Natural killer cell (primary cell): Measurements from ENCODE around the gene PDE8A. TPM values are rescaled to one million over a fixed set of nuclear protein-coding genes. Genes with fewer than 3 reads are reported as not detected.

Experiments used
- ATAC-seq, 3 donors: fragments of 150-1000 bp in 2 of 3; fragments of 200-7000 bp in 1 of 3; cut with Tn5 transposase; 1 replicate in 1 of 3; 2 replicates in 2 of 3; pipeline ENCODE4 v1.10.0; 2021; ENCODE audit warnings: mild to moderate bottlenecking in 2 of 3, moderate library complexity in 2 of 3
- DNase-seq, 2 donors: peaks; one replicate each; pipeline versions ENCODE4 v3.0.0 to v3.0.0-alpha.2; 2013 to 2021; ENCODE audit warnings: mixed read lengths in 1 of 2
- H3K27ac ChIP-seq: one replicate; pipeline ENCODE4 v1.5.1; 2013; ENCODE audit warnings: mild to moderate bottlenecking, low read length
- H3K27me3 ChIP-seq: one replicate; pipeline ENCODE4 v1.6.1; 2013; ENCODE audit warnings: low read length; ENCODE audit not compliant: control insufficient read depth, insufficient read depth
- H3K36me3 ChIP-seq: one replicate; pipeline ENCODE4 v1.6.1; 2013; ENCODE audit warnings: low read length; ENCODE audit not compliant: control insufficient read depth, insufficient read depth
- H3K4me1 ChIP-seq: one replicate; pipeline ENCODE4 v1.6.1; 2013; ENCODE audit warnings: low read length; ENCODE audit not compliant: control insufficient read depth, insufficient read depth
- H3K4me3 ChIP-seq: one replicate; pipeline ENCODE4 v1.5.1; 2013; ENCODE audit warnings: low read length
- H3K9me3 ChIP-seq: one replicate; pipeline ENCODE4 v1.6.1; 2013; ENCODE audit warnings: low read length; ENCODE audit not compliant: control insufficient read depth, insufficient read depth
- H3K27ac Mint-ChIP-seq, 2 donors: one replicate each; pipeline ENCODE4 v1.8.0; 2022; ENCODE audit warnings: mild to moderate bottlenecking in 2 of 2, mixed read lengths in 2 of 2, moderate library complexity in 1 of 2
- H3K27me3 Mint-ChIP-seq, 2 donors: one replicate each; pipeline ENCODE4 v1.8.0; 2022; ENCODE audit warnings: low read depth in 2 of 2, mixed read lengths in 2 of 2
- H3K36me3 Mint-ChIP-seq: one replicate; pipeline ENCODE4 v1.8.0; 2022; ENCODE audit warnings: mixed read lengths
- H3K4me1 Mint-ChIP-seq, 2 donors: one replicate each; pipeline ENCODE4 v1.8.0; 2022; ENCODE audit warnings: mixed read lengths in 2 of 2
- H3K4me3 Mint-ChIP-seq: one replicate; pipeline ENCODE4 v1.8.0; 2022; ENCODE audit warnings: mild to moderate bottlenecking, moderate library complexity, mixed read lengths
- H3K9me3 Mint-ChIP-seq, 2 donors: one replicate each; pipeline ENCODE4 v1.8.0; 2022; ENCODE audit warnings: mixed read lengths in 2 of 2
- CTCF ChIP-seq: fragments of 200-600 bp; IDR thresholded peaks from one replicate; pipeline ENCODE4 v1.8.0; 2022; ENCODE audit warnings: antibody characterized with exemption
- WGBS: methylation state at CpG from one replicate; pipeline ENCODE4 v1.1.7; 2013; ENCODE audit warnings: missing lambda C conversion rate; ENCODE audit not compliant: insufficient coverage; 5-methylcytosine and 5-hydroxymethylcytosine counted together
- intact Hi-C: fragments of 100-400 bp; cut with micrococcal nuclease; formaldehyde crosslinking; loops from one replicate; pipeline ENCODE4 v1.14.2; 2022
- total RNA-seq, 4 donors: library from RNA; stranded (reverse); fragments of 120-200 nt in 1 of 4; gene quantifications; one replicate each; pipeline versions ENCODE4 v1.2.3 to v1.2.4, GENCODE V29; 2013 to 2022

Gene PDE8A
- total RNA-seq, 3 donors from 2014 or later (not counting 1 experiment from before 2014, with no cell fraction given), result 21.0 to 24.2 (median 23.8) TPM

GRCh38 chr15:84961114-84961452, 20.6 kb upstream of the PDE8A start:
- intact Hi-C loops, result no loop called here
- DNase-seq, result no peak
- Mint-ChIP-seq H3K4me3 (no peak overlapping the region), H3K27me3 (peaks cover 16 to 23% of the 10 kb centered on the region in 2 donors), H3K9me3 (no peaks in the 10 kb centered on the region), H3K27ac (no peak overlapping the region), H3K4me1 (no peaks in the 10 kb centered on the region), H3K36me3 (no peaks in the 10 kb centered on the region)
- ATAC-seq, result no peak
- Histone ChIP-seq H3K27me3 (no peaks in the 10 kb centered on the region), H3K9me3 (no peaks in the 10 kb centered on the region), H3K4me3 (no peak overlapping the region), H3K27ac (no peak overlapping the region), H3K36me3 (no peaks in the 10 kb centered on the region), H3K4me1 (no peaks in the 10 kb centered on the region)
- no peak for TF ChIP-seq CTCF
- 90% methylated on average over 3 of the region's 3 CpGs for WGBS

- Histone ChIP-seq H3K4me3 (no peak overlapping the region), H3K27me3 (no peaks in the 10 kb centered on the region), H3K36me3 (no peaks in the 10 kb centered on the region), H3K4me1 (no peaks in the 10 kb centered on the region), H3K27ac (no peak overlapping the region), H3K9me3 (no peaks in the 10 kb centered on the region)
- Mint-ChIP-seq H3K27ac (no peak overlapping the region), H3K27me3 (peaks cover 16 to 17% of the 10 kb centered on the region in 2 donors), H3K4me1 (no peaks in the 10 kb centered on the region), H3K9me3 (no peaks in the 10 kb centered on the region), H3K4me3 (no peak overlapping the region), H3K36me3 (no peaks in the 10 kb centered on the region)
- WGBS, result 90% methylated on average over 2 of the region's 3 CpGs
- ATAC-seq, result no peak
- no peak for DNase-seq
- intact Hi-C loops, result no loop called here
- TF ChIP-seq CTCF, result no peak
Observed at GRCh38 chr15:84961707-84962106, 19.9 kb upstream of the PDE8A start.

DNA sequence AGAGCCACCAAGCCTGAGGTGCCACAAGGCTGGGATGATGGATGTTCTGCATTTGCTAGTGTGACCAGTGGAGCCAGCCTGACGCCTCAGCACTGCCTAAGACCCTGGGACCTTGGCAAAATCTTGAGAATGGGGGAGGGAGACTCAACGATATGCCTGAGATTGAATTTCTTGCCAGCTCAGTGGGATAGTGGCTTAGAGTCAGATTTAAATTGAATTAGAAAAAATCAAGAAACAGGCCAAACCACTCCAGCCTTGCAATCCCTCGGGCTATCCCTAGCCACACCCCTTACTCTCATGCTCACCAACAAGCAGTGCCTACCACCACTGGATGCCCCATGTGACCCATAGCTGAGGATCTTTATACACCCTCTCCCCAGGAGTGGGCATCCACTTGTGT, 18.7 kb upstream of the PDE8A start:
- WGBS, result 83% methylated on average over 3 of the region's 3 CpGs
- Mint-ChIP-seq H3K27ac (no peak overlapping the region), H3K27me3 (peaks cover 9 to 13% of the 10 kb centered on the region in 2 donors), H3K4me3 (no peak overlapping the region), H3K36me3 (no peaks in the 10 kb centered on the region), H3K4me1 (no peaks in the 10 kb centered on the region), H3K9me3 (no peaks in the 10 kb centered on the region)
- Histone ChIP-seq H3K36me3 (no peaks in the 10 kb centered on the region), H3K27me3 (no peaks in the 10 kb centered on the region), H3K9me3 (no peaks in the 10 kb centered on the region), H3K27ac (no peak overlapping the region), H3K4me3 (no peak overlapping the region), H3K4me1 (no peaks in the 10 kb centered on the region)
- intact Hi-C loops, result no loop called here
- TF ChIP-seq CTCF, result no peak
- DNase-seq, result no peak
- no peak for ATAC-seq

DNA sequence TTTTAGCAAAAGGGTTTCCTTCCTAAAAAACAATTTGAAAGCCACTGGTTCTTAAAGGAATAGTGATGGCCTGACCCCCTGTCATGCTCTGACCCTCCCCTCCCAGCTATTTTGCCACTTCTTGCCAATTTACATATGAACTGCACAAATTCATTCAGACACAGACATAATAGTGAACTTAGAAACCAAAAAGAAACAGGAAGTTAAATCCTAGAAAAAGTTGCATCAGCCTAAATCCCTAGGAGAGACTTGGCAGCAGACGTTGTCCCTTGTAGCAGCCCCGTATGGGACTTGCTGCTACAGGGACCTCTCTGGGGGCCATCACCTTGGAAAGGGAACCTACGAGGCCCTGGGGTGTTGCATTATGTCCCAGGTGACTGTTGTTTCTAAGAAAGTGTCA, 14.3 kb upstream of the PDE8A start:
- no peak overlapping the region for H3K4me3 ChIP-seq
- Mint-ChIP-seq H3K27me3 (peaks cover 7 to 10% of the 10 kb centered on the region in 2 donors), H3K9me3 (no peaks in the 10 kb centered on the region), H3K4me3 (no peak overlapping the region), H3K36me3 (no peaks in the 10 kb centered on the region), H3K4me1 (no peaks in the 10 kb centered on the region), H3K27ac (no peak overlapping the region)
- no peaks in the 10 kb centered on the region for H3K27me3 ChIP-seq
- no peaks in the 10 kb centered on the region for H3K4me1 ChIP-seq
- no peak for TF ChIP-seq CTCF
- 87% methylated on average over 3 of the region's 3 CpGs for WGBS
- no peak for DNase-seq
- H3K36me3 ChIP-seq, result no peaks in the 10 kb centered on the region
- intact Hi-C loops, result no loop called here
- no peak overlapping the region for H3K27ac ChIP-seq
- H3K9me3 ChIP-seq, result no peaks in the 10 kb centered on the region
- ATAC-seq, result no peak
